Gastroesophageal sphincter (tissue), 4 donors: ENCODE data around the gene COL20A1. TPM values are rescaled to one million over a fixed set of nuclear protein-coding genes. Genes with fewer than 3 reads are reported as not detected.

Source experiments
- ATAC-seq: fragments of 150-250 bp; one replicate; pipeline ENCODE4 v1.9.1; 2016; ENCODE audit warnings: mild to moderate bottlenecking, moderate library complexity
- H3K27ac ChIP-seq, 4 donors: fragments of 200-600 bp; sonication (generic) in 3 of 4; 1 replicate in 3 of 4; 2 replicates in 1 of 4; pipeline ENCODE4 v1.5.1; 2016 to 2019
- H3K27me3 ChIP-seq: fragments of 200-600 bp; sonication (generic); one replicate; pipeline ENCODE4 v1.5.1; 2019
- H3K36me3 ChIP-seq, 2 donors: fragments of 200-600 bp; sonication (generic); one replicate each; pipeline ENCODE4 v1.5.1; 2019; ENCODE audit warnings: control low read depth in 1 of 2
- H3K4me1 ChIP-seq, 3 donors: fragments of 200-600 bp; sonication (generic); 1 replicate in 2 of 3; 2 replicates in 1 of 3; pipeline ENCODE4 v1.5.1; 2016 to 2019; ENCODE audit warnings: control low read depth in 2 of 3
- H3K4me3 ChIP-seq, 2 donors: fragments of 200-600 bp; sonication (generic); one replicate each; pipeline ENCODE4 v1.5.1; 2019; ENCODE audit warnings: mild to moderate bottlenecking in 1 of 2, moderate library complexity in 1 of 2
- H3K9me3 ChIP-seq, 3 donors: fragments of 200-600 bp; sonication (generic); one replicate each; pipeline ENCODE4 v1.5.1; 2017 to 2019; ENCODE audit warnings: control low read depth in 2 of 3
- CTCF ChIP-seq, 4 experiments: fragments of 200-600 bp in 2 of 4; fragments of 450-650 bp in 2 of 4; sonication (generic) in 1 of 4; IDR thresholded peaks; one replicate each; pipeline ENCODE4 v1.5.1; 2017 to 2019; ENCODE audit warnings: antibody characterized with exemption in 4 of 4, mild to moderate bottlenecking in 2 of 4, moderate library complexity in 2 of 4
- EP300 ChIP-seq: sonication (generic); formaldehyde crosslinking; IDR thresholded peaks from one replicate; pipeline ENCODE4 v1.6.1; 2017; ENCODE audit warnings: antibody characterized with exemption, mild to moderate bottlenecking
- POLR2A ChIP-seq, 2 donors: fragments of 450-650 bp; IDR thresholded peaks; one replicate each; pipeline ENCODE4 v1.6.1; 2017; ENCODE audit warnings: antibody characterized with exemption in 2 of 2, mild to moderate bottlenecking in 2 of 2, moderate library complexity in 1 of 2
- POLR2AphosphoS5 ChIP-seq: sonication (generic); formaldehyde crosslinking; IDR thresholded peaks from one replicate; pipeline ENCODE4 v1.6.1; 2017; ENCODE audit warnings: antibody characterized with exemption
- WGBS, 2 donors: methylation state at CpG; one replicate each; pipeline ENCODE4 v1.1.5; 2018; ENCODE audit warnings: low coverage in 1 of 2; 5-methylcytosine and 5-hydroxymethylcytosine counted together
- total RNA-seq, 4 donors: library from RNA; depleted of rRNA; stranded (reverse); fragments of >200 nt; gene quantifications; one replicate each; pipeline ENCODE4 v1.1.0, GENCODE V29; 2016

The COL20A1 gene
- total RNA-seq, 4 donors from 2014 or later = not detected

DNA sequence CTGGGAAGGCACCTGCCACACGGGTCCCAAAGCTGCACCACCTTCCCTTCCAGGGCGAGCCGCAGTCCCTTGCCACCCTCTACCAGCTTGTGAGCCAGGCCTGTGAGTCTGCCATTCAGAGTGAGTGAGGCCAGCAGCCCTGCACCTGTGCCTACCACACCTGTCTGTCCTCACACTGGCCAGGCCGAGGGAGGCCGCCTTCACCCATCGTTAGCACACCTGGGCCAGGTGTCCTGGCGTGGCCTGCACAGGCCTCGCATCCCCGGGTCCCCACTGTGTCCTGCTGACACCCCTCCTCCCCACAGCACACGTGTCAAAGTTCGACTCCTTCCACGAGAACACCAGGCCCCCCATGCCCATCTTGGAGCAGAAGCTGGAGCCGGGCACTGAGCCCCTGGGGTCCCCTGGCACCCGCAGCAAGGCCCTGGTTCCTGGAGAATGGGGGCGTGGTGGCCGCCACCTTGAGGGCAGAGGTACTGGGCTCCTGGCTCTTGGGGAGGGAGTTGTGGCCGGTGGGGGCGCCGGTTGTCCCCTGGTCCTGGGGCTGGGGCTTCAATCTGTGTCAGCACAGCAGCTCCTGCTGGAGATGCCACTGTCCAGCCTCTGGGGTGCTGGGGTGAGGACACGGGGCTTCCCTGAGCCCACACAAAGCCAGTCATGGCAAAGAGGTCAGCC, 35.2 kb downstream of the COL20A1 start:
- no peaks in the 10 kb centered on the region for H3K36me3 ChIP-seq
- peaks cover 0 to 16% (median 0%) of the 10 kb centered on the region in 3 donors for H3K9me3 ChIP-seq
- TF ChIP-seq POLR2A (IDR thresholded peaks at IDR 0.05) = no peak
- TF ChIP-seq CTCF (IDR thresholded peaks at IDR 0.05) = no peak
- TF ChIP-seq EP300 = no peak
- no peak for TF ChIP-seq POLR2AphosphoS5
- no peaks in the 10 kb centered on the region for H3K4me1 ChIP-seq
- peaks cover 90% of the 10 kb centered on the region for H3K27me3 ChIP-seq
- ATAC-seq = no peak
- no peak overlapping the region for H3K4me3 ChIP-seq
- WGBS, 2 donors = 60 to 80% methylated on average over 1 to 2 of the region's 20 CpGs
- H3K27ac ChIP-seq = no peak overlapping the region

DNA sequence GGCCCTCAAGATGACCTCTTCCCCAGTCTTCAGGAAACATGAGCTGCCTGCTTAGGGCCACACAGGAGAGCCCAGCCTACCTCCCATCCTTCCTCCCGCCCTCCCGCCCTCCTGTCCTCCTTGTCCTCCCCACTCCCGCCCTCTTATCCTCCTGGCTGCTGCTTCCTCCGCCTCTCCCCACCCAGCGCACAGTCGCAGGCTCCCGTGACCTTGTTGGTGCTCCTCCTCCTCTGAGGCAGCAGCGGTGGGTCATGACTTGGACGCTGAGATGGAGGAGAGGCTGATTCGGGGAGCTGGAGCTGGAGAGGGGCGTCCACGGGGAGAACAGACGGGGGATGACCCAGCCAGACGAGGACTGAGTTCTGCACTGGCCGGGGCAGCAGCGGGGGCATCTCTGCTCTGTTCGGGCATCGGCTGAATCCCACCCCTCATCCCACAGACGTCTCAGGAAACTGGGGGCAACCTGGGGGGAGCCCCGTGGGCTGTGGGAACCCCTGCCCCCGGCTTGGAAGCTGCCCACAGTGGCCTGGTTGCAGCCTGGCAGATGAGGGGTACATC, 35.8 kb downstream of the COL20A1 start:
- WGBS, 2 donors = 80% methylated on average over 1 of the region's 21 CpGs; no CpG with 5 or more reads in 1 of the 2 donors
- Histone ChIP-seq H3K36me3 (no peaks in the 10 kb centered on the region), H3K4me3 (no peak overlapping the region), H3K27ac (no peak overlapping the region), H3K9me3 (peaks cover 0 to 16% (median 0%) of the 10 kb centered on the region in 3 donors), H3K27me3 (peaks cover 91% of the 10 kb centered on the region), H3K4me1 (no peaks in the 10 kb centered on the region)
- no peak for ATAC-seq
- no peak for TF ChIP-seq CTCF (IDR thresholded peaks at IDR 0.05)

GRCh38 chr20:63329331-63330083, 36.5 kb downstream of the COL20A1 start:
- WGBS, 2 donors = 63% methylated on average over 2 of the region's 18 CpGs; no CpG with 5 or more reads in 1 of the 2 donors

GRCh38 chr20:63330084-63330760, 37.2 kb downstream of the COL20A1 start:
- no peak overlapping the region for H3K4me3 ChIP-seq
- H3K27me3 ChIP-seq = peaks cover 100% of the 10 kb centered on the region
- no peak overlapping the region for H3K27ac ChIP-seq
- TF ChIP-seq POLR2A (IDR thresholded peaks at IDR 0.05) (no peak), CTCF (IDR thresholded peaks at IDR 0.05) (no peak), POLR2AphosphoS5 (no peak), EP300 (no peak)
- H3K9me3 ChIP-seq = peaks cover 0 to 16% (median 0%) of the 10 kb centered on the region in 3 donors
- WGBS, 2 donors = 67 to 71% methylated on average over 3 to 7 of the region's 20 CpGs
- H3K36me3 ChIP-seq = no peaks in the 10 kb centered on the region
- ATAC-seq = no peak
- no peaks in the 10 kb centered on the region for H3K4me1 ChIP-seq

More at GRCh38 chr20:63329331-63330083, 36.5 kb downstream of the COL20A1 start:
- no peak overlapping the region for H3K4me3 ChIP-seq
- H3K36me3 ChIP-seq = no peaks in the 10 kb centered on the region
- peaks cover 0 to 16% (median 0%) of the 10 kb centered on the region in 3 donors for H3K9me3 ChIP-seq
- no peak overlapping the region for H3K27ac ChIP-seq
- no peaks in the 10 kb centered on the region for H3K4me1 ChIP-seq
- peaks cover 98% of the 10 kb centered on the region for H3K27me3 ChIP-seq
- ATAC-seq = no peak
- TF ChIP-seq EP300 = no peak
- TF ChIP-seq POLR2A (IDR thresholded peaks at IDR 0.05) = no peak
- TF ChIP-seq CTCF (IDR thresholded peaks at IDR 0.05) = no peak
- TF ChIP-seq POLR2AphosphoS5 = no peak
